VCaP (cell line): ENCODE data around the gene C1orf122.

Experiments
- H3K27ac ChIP-seq: fragments of 450-650 bp; 2 replicates; pipeline ENCODE4 v1.5.1; 2017
- CTCF ChIP-seq: fragments of 450-650 bp; conservative IDR thresholded peaks from 2 replicates; pipeline ENCODE4 v1.5.1; 2017; ENCODE audit warnings: mild to moderate bottlenecking, moderate library complexity

The C1orf122 gene

GRCh38 chr1:37821481-37821880, 13.9 kb downstream of the C1orf122 start:
- no peak overlapping the region for H3K27ac ChIP-seq
- no peak for TF ChIP-seq CTCF

GRCh38 chr1:37822906-37823815, 15.6 kb downstream of the C1orf122 start:
- no peak overlapping the region for H3K27ac ChIP-seq
- no peak for TF ChIP-seq CTCF

GRCh38 chr1:37824001-37824400, 16.4 kb downstream of the C1orf122 start:
- no peak overlapping the region for H3K27ac ChIP-seq
- TF ChIP-seq CTCF, result no peak

GRCh38 chr1:37825506-37825905, 17.9 kb downstream of the C1orf122 start:
- no peak for TF ChIP-seq CTCF
- H3K27ac ChIP-seq, result no peak overlapping the region

- no peak for TF ChIP-seq CTCF
- no peak overlapping the region for H3K27ac ChIP-seq
These were observed 21.0 kb downstream of the C1orf122 start for GRCh38 chr1:37828410-37829074.

GRCh38 chr1:37831109-37831508, 23.5 kb downstream of the C1orf122 start:
- TF ChIP-seq CTCF, result no peak
- H3K27ac ChIP-seq, result no peak overlapping the region

GRCh38 chr1:37831809-37832208, 24.2 kb downstream of the C1orf122 start:
- H3K27ac ChIP-seq, result no peak overlapping the region
- TF ChIP-seq CTCF, result no peak
